Vagina (tissue), 2 donors: ENCODE data around the gene TGDS. TPM values are rescaled to one million over a fixed set of nuclear protein-coding genes. Genes with fewer than 3 reads are reported as not detected.

ENCODE experiments used
- DNase-seq, 2 donors: peaks; one replicate each; pipeline ENCODE4 v3.0.0-alpha.2; 2017; ENCODE audit errors: extremely low spot score in 2 of 2
- H3K27ac ChIP-seq: fragments of 200-600 bp; sonication (generic); one replicate; pipeline ENCODE4 v1.5.1; 2019
- H3K27me3 ChIP-seq: fragments of 200-600 bp; sonication (generic); one replicate; pipeline ENCODE4 v1.5.1; 2019
- H3K36me3 ChIP-seq, 2 donors: fragments of 200-600 bp; sonication (generic); one replicate each; pipeline ENCODE4 v1.5.1; 2017 to 2019
- H3K4me1 ChIP-seq: fragments of 200-600 bp; sonication (generic); one replicate; pipeline ENCODE4 v1.5.1; 2019
- H3K4me3 ChIP-seq, 2 donors: fragments of 200-600 bp; sonication (generic); 1 replicate in 1 of 2; 2 replicates in 1 of 2; pipeline ENCODE4 v1.5.1; 2016 to 2019
- H3K9me3 ChIP-seq: fragments of 200-600 bp; sonication (generic); one replicate; pipeline ENCODE4 v1.5.1; 2019
- CTCF ChIP-seq, 3 experiments: fragments of 450-650 bp in 2 of 3; fragments of 200-600 bp in 1 of 3; sonication (generic) in 1 of 3; IDR thresholded peaks; one replicate each; pipeline ENCODE4 v1.5.1; 2017 to 2019; ENCODE audit warnings: antibody characterized with exemption in 3 of 3, mild to moderate bottlenecking in 2 of 3, moderate library complexity in 2 of 3
- POLR2A ChIP-seq, 2 donors: fragments of 450-650 bp; IDR thresholded peaks; one replicate each; pipeline ENCODE4 v1.6.1; 2017; ENCODE audit warnings: antibody characterized with exemption in 2 of 2, mild to moderate bottlenecking in 2 of 2, moderate library complexity in 2 of 2
- POLR2AphosphoS5 ChIP-seq, 2 donors: sonication (generic); formaldehyde crosslinking; IDR thresholded peaks; one replicate each; pipeline ENCODE4 v1.9.0; 2017; ENCODE audit warnings: antibody characterized with exemption in 2 of 2, mild to moderate bottlenecking in 2 of 2, low read depth in 1 of 2; ENCODE audit not compliant: insufficient read depth in 1 of 2
- intact Hi-C: fragments of 100-400 bp; cut with DNase I; formaldehyde crosslinking; loops from one replicate; pipeline ENCODE4 v1.15.1; 2023
- total RNA-seq: library from RNA; depleted of rRNA; stranded (reverse); fragments of >200 nt; gene quantifications from one replicate; pipeline ENCODE4 v1.2.3, GENCODE V29; 2016

Gene TGDS
- total RNA-seq, 1 donor from 2014 or later: 9.6 TPM

GRCh38 chr13:94546061-94546839, 49.7 kb downstream of the TGDS start:
- intact Hi-C loops: loop anchor here (10.0 kb wide), 1 partner anchor 59 kb away; the partner anchor contains the start of gene GPR180
- Histone ChIP-seq H3K9me3 (no peaks in the 10 kb centered on the region), H3K27me3 (no peaks in the 10 kb centered on the region), H3K4me1 (peaks cover 9% of the 10 kb centered on the region), H3K36me3 (no peaks in the 10 kb centered on the region), H3K4me3 (no peak overlapping the region), H3K27ac (no peak overlapping the region)
- TF ChIP-seq POLR2A (IDR thresholded peaks at IDR 0.05) (no peak), CTCF (IDR thresholded peaks at IDR 0.05) (no peak), POLR2AphosphoS5 (IDR thresholded peaks at IDR 0.05; ENCODE audit: insufficient read depth in 1 of 2, low read depth in 1 of 2) (no peak)
- DNase-seq: no peak

- no peak overlapping the region for H3K27ac ChIP-seq
- DNase-seq: no peak
- TF ChIP-seq CTCF (IDR thresholded peaks at IDR 0.05) (no peak), POLR2A (IDR thresholded peaks at IDR 0.05) (no peak), POLR2AphosphoS5 (IDR thresholded peaks at IDR 0.05; ENCODE audit: insufficient read depth in 1 of 2, low read depth in 1 of 2) (no peak)
- no peaks in the 10 kb centered on the region for H3K27me3 ChIP-seq
- no peak overlapping the region for H3K4me3 ChIP-seq
- peaks cover 9% of the 10 kb centered on the region for H3K4me1 ChIP-seq
- intact Hi-C loops: loop anchor here (10.0 kb wide), 1 partner anchor 60 kb away; the partner anchor contains the start of gene GPR180
- no peaks in the 10 kb centered on the region for H3K9me3 ChIP-seq
- no peaks in the 10 kb centered on the region for H3K36me3 ChIP-seq
Observed at GRCh38 chr13:94544922-94545321, 51.0 kb downstream of the TGDS start.

GRCh38 chr13:94542917-94543316, 53.0 kb downstream of the TGDS start:
- no peak for DNase-seq
- intact Hi-C loops: loop anchor here (10.0 kb wide), 1 partner anchor 62 kb away; the partner anchor contains the start of gene GPR180
- TF ChIP-seq POLR2AphosphoS5 (IDR thresholded peaks at IDR 0.05; ENCODE audit: insufficient read depth in 1 of 2, low read depth in 1 of 2): no peak
- no peak for TF ChIP-seq CTCF (IDR thresholded peaks at IDR 0.05)
- TF ChIP-seq POLR2A (IDR thresholded peaks at IDR 0.05): no peak
- Histone ChIP-seq H3K27ac (no peak overlapping the region), H3K4me3 (no peak overlapping the region), H3K4me1 (no peaks in the 10 kb centered on the region), H3K36me3 (no peaks in the 10 kb centered on the region), H3K27me3 (no peaks in the 10 kb centered on the region), H3K9me3 (no peaks in the 10 kb centered on the region)

GRCh38 chr13:94537740-94538630, 58.0 kb downstream of the TGDS start:
- no peak for TF ChIP-seq POLR2AphosphoS5 (IDR thresholded peaks at IDR 0.05; ENCODE audit: insufficient read depth in 1 of 2, low read depth in 1 of 2)
- Histone ChIP-seq H3K9me3 (no peaks in the 10 kb centered on the region), H3K27me3 (no peaks in the 10 kb centered on the region), H3K27ac (no peak overlapping the region), H3K4me3 (no peak overlapping the region), H3K36me3 (no peaks in the 10 kb centered on the region), H3K4me1 (no peaks in the 10 kb centered on the region)
- no peak for DNase-seq
- intact Hi-C loops: no loop called here

GRCh38 chr13:94535775-94536174, 60.2 kb downstream of the TGDS start:
- intact Hi-C loops: no loop called here
- Histone ChIP-seq H3K36me3 (no peaks in the 10 kb centered on the region), H3K27ac (no peak overlapping the region), H3K9me3 (no peaks in the 10 kb centered on the region), H3K27me3 (no peaks in the 10 kb centered on the region), H3K4me3 (no peak overlapping the region), H3K4me1 (no peaks in the 10 kb centered on the region)
- no peak for TF ChIP-seq POLR2AphosphoS5 (IDR thresholded peaks at IDR 0.05; ENCODE audit: insufficient read depth in 1 of 2, low read depth in 1 of 2)
- TF ChIP-seq POLR2A (IDR thresholded peaks at IDR 0.05): no peak
- TF ChIP-seq CTCF (IDR thresholded peaks at IDR 0.05): no peak
- DNase-seq: no peak
